PC-9 (cell line): Measurements from ENCODE around the gene PGAP3. TPM values are rescaled to one million over a fixed set of nuclear protein-coding genes. Genes with fewer than 3 reads are reported as not detected.
A peak's percentile ranks its signal among the peaks of the same experiment; 100 is the strongest.

ENCODE experiments used
- BruUV-seq: library from RNA; stranded (reverse); fragments of 400-500 nt; replicated peaks from 2 replicates; lab custom pipeline; 2021; lab: Mats Ljungman, UMichigan
- CTCF ChIA-PET: fragments of 300-600 bp; sonication (Branson Sonifier 250); formaldehyde crosslinking; loops from one replicate; lab custom pipeline; 2022; ENCODE audit warnings: antibody characterized with exemption; lab: Charles Lee
- POLR2A ChIA-PET: fragments of 300-600 bp; sonication (Branson Sonifier 250); formaldehyde crosslinking; loops from one replicate; lab custom pipeline; 2022; ENCODE audit warnings: antibody characterized with exemption; ENCODE audit not compliant: unreplicated experiment; lab: Charles Lee
- DNase-seq, 2 experiments: peaks; one replicate each; pipeline versions ENCODE4 v3.0.0 to v3.0.0-alpha.2; 2015 to 2022; ENCODE audit warnings: mixed read lengths in 1 of 2
- H2AFZ ChIP-seq: fragments of 200-600 bp; sonication (generic); 2 replicates; pipeline ENCODE4 v1.8.1; 2017; ENCODE audit warnings: antibody characterized with exemption
- H3F3A ChIP-seq: fragments of 200-600 bp; sonication (generic); 2 replicates; pipeline ENCODE4 v1.8.1; 2017; ENCODE audit warnings: antibody characterized with exemption, mild to moderate bottlenecking, low read depth; ENCODE audit not compliant: insufficient read depth
- H3K27ac ChIP-seq: fragments of 200-600 bp; sonication (generic); 2 replicates; pipeline ENCODE4 v1.6.1; 2016; ENCODE audit warnings: mixed run types
- H3K27me3 ChIP-seq: fragments of 200-600 bp; sonication (generic); 2 replicates; pipeline ENCODE4 v1.6.1; 2016; ENCODE audit warnings: low read depth, mixed run types; ENCODE audit not compliant: insufficient read depth
- H3K36me3 ChIP-seq: fragments of 200-600 bp; sonication (generic); 2 replicates; pipeline ENCODE4 v1.6.1; 2016; ENCODE audit warnings: low read depth, mixed run types
- H3K4me1 ChIP-seq: fragments of 200-600 bp; sonication (generic); replicated peaks from 2 replicates; pipeline ENCODE4 v1.6.1; 2016; ENCODE audit warnings: mixed run types; ENCODE audit not compliant: insufficient read depth
- H3K4me2 ChIP-seq: fragments of 200-600 bp; sonication (generic); 2 replicates; pipeline ENCODE4 v1.6.1; 2017; ENCODE audit warnings: mixed run types
- H3K4me3 ChIP-seq: fragments of 200-600 bp; sonication (generic); 2 replicates; pipeline ENCODE4 v1.6.1; 2016; ENCODE audit warnings: mixed run types
- H3K79me2 ChIP-seq: fragments of 200-600 bp; sonication (generic); 2 replicates; pipeline ENCODE4 v1.6.1; 2017; ENCODE audit warnings: low read depth, mixed run types
- H3K9me2 ChIP-seq: fragments of 200-600 bp; sonication (generic); 2 replicates; pipeline ENCODE4 v1.8.1; 2017; ENCODE audit warnings: mild to moderate bottlenecking; ENCODE audit not compliant: insufficient read depth
- H3K9me3 ChIP-seq: fragments of 200-600 bp; sonication (generic); 2 replicates; pipeline ENCODE4 v1.8.1; 2016; ENCODE audit warnings: low read depth; ENCODE audit not compliant: insufficient read depth
- H4K20me1 ChIP-seq: fragments of 200-600 bp; sonication (generic); 2 replicates; pipeline ENCODE4 v1.8.1; 2017; ENCODE audit not compliant: insufficient read depth
- CTCF ChIP-seq: fragments of 200-600 bp; sonication (generic); conservative IDR thresholded peaks from 2 replicates; pipeline ENCODE4 v1.6.1; 2017; ENCODE audit warnings: mixed run types, antibody characterized with exemption, mild to moderate bottlenecking, moderate library complexity
- EZH2 ChIP-seq: fragments of 200-600 bp; sonication (generic); IDR thresholded peaks from 2 replicates; pipeline ENCODE4 v1.8.0; 2017; ENCODE audit warnings: antibody characterized with exemption, low read depth
- intact Hi-C: fragments of 100-400 bp; cut with micrococcal nuclease; formaldehyde crosslinking; loops from one replicate; pipeline ENCODE4 v1.10.0; 2022; ENCODE audit not compliant: unreplicated experiment
- total RNA-seq: library from RNA; stranded (reverse); gene quantifications from 2 replicates; pipeline ENCODE4 v1.2.3, GENCODE V29; 2021

Gene PGAP3
- total RNA-seq, 1 experiment from 2014 or later = 15.0 TPM

DNA sequence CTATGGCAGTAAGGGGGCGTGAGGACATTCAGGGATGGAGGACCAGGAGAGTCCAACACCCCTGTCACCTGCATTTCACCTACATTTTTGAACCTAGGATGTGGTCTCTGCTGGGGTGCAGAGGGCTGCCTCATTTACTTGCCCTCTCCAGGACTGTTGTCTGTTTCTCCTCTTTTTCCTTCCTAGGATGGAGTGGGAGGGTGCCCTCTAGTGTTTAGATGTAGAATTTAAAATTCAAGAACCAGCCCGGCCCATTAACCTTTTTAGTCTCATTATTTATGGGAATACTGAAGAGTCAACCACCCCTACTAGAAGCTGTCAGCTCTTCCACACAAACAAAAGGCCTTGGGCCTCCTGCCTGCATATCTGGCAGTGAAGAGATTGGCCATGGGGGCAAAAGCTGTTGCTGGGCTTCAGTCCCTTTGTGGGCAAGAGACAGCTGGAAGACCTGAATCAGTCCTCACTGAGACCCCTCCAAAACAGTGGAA, 53.4 kb downstream of the PGAP3 start:
- POLR2A ChIA-PET = no interaction called here
- Histone ChIP-seq H3K27me3 (no peaks in the 10 kb centered on the region), H3K27ac (no peak overlapping the region), H3K4me3 (no peak overlapping the region), H2AFZ (no peak overlapping the region), H3K4me1 (peaks cover 43% of the 10 kb centered on the region), H3K79me2 (peaks cover 23% of the 10 kb centered on the region), H3K4me2 (no peak overlapping the region), H3K9me3 (no peaks in the 10 kb centered on the region), H3K36me3 (no peaks in the 10 kb centered on the region), H4K20me1 (no peaks in the 10 kb centered on the region; the same call in 1 of the 2 replicates), H3K9me2 (no peaks in the 10 kb centered on the region), H3F3A (peaks cover 8% of the 10 kb centered on the region; the same call in 1 of the 2 replicates)
- CTCF ChIA-PET = interaction anchor here (0.7 to 1.0 kb wide), 3 partner anchors 11 to 174 kb away, joined by 3 read pairs; no protein-coding TSS in a partner anchor
- no peak for DNase-seq
- no peak for TF ChIP-seq EZH2
- TF ChIP-seq CTCF = peak; percentile 94
- intact Hi-C loops = loop anchor here (5.0 kb wide), 1 partner anchor 103 kb away; the partner anchor contains the start of gene GRB7
- no TSS peak for BruUV-seq

- intact Hi-C loops = loop anchor here (5.0 kb wide), 1 partner anchor 104 kb away; the partner anchor contains the start of gene GRB7
- H3K36me3 ChIP-seq = no peaks in the 10 kb centered on the region
- no peak overlapping the region for H2AFZ ChIP-seq
- H3K9me3 ChIP-seq = no peaks in the 10 kb centered on the region
- peaks cover 8% of the 10 kb centered on the region; the same call in 1 of the 2 replicates for H3F3A ChIP-seq
- no peak overlapping the region for H3K27ac ChIP-seq
- POLR2A ChIA-PET = no interaction called here
- H3K4me1 ChIP-seq = peaks cover 41% of the 10 kb centered on the region
- H3K27me3 ChIP-seq = no peaks in the 10 kb centered on the region
- H3K9me2 ChIP-seq = no peaks in the 10 kb centered on the region
- no TSS peak for BruUV-seq
- no peak overlapping the region for H3K4me2 ChIP-seq
- no peak for TF ChIP-seq CTCF
- TF ChIP-seq EZH2 = no peak
- CTCF ChIA-PET = interaction anchor here (1.0 kb wide), 2 partner anchors 10 to 26 kb away, joined by 3 to 4 read pairs; no protein-coding TSS in a partner anchor
- H3K4me3 ChIP-seq = no peak overlapping the region
- no peaks in the 10 kb centered on the region for H4K20me1 ChIP-seq
- DNase-seq = no peak
- H3K79me2 ChIP-seq = peaks cover 15% of the 10 kb centered on the region
These were observed 54.2 kb downstream of the PGAP3 start for GRCh38 chr17:39633570-39634183.

GRCh38 chr17:39632153-39632941, 55.5 kb downstream of the PGAP3 start:
- Histone ChIP-seq H3K9me2 (no peaks in the 10 kb centered on the region), H3K27ac (no peak overlapping the region), H3K4me3 (no peak overlapping the region), H3K36me3 (no peaks in the 10 kb centered on the region), H3K9me3 (no peaks in the 10 kb centered on the region), H4K20me1 (no peaks in the 10 kb centered on the region), H3F3A (peaks cover 8% of the 10 kb centered on the region; the same call in 1 of the 2 replicates), H2AFZ (no peak overlapping the region), H3K27me3 (no peaks in the 10 kb centered on the region), H3K4me2 (peak overlapping the region; percentile 44), H3K79me2 (peaks cover 2% of the 10 kb centered on the region; the same call in 1 of the 2 replicates), H3K4me1 (peaks cover 31% of the 10 kb centered on the region)
- intact Hi-C loops = loop anchor here (5.0 kb wide), 1 partner anchor 105 kb away; the partner anchor contains the start of gene GRB7
- POLR2A ChIA-PET = no interaction called here
- TF ChIP-seq EZH2 (no peak), CTCF (no peak)
- CTCF ChIA-PET = interaction anchor here (0.6 to 0.7 kb wide), 3 partner anchors 67 to 320 kb away, joined by 9 to 14 read pairs (median 10); no protein-coding TSS in a partner anchor
- DNase-seq = no peak
- BruUV-seq = no TSS peak
